ENCODE measurements around the gene GJB1. TPM values are rescaled to one million over a fixed set of nuclear protein-coding genes. Genes with fewer than 3 reads are reported as not detected.
"Not testable (repeated sequence)": the region's sequence is repeated elsewhere in the genome, so short reads cannot be mapped to it uniquely, and the experiment has no call there.

The GJB1 gene
- not detected for total RNA-seq
- long read RNA-seq, result 0 reads

- intact Hi-C loops (cut with DNase I), result no loop called here
- ATAC-seq (ENCODE audit: poor library complexity) (no peak), DNase-seq (no peak)
Observed at GRCh38 chrX:71222929-71223328, at the start of gene GJB1. Gene GJB1 (plus strand): TSS chrX:71223224. CDS start chrX:71223708, 484 bp downstream.

GRCh38 chrX:71173440-71173839, 49.6 kb upstream of the GJB1 start:
- intact Hi-C loops (cut with DNase I), result loop anchor here (10.0 kb wide), 1 partner anchor 199 kb away; no protein-coding TSS in a partner anchor
- ATAC-seq (ENCODE audit: poor library complexity) (no peak), DNase-seq (no peak)

DNA sequence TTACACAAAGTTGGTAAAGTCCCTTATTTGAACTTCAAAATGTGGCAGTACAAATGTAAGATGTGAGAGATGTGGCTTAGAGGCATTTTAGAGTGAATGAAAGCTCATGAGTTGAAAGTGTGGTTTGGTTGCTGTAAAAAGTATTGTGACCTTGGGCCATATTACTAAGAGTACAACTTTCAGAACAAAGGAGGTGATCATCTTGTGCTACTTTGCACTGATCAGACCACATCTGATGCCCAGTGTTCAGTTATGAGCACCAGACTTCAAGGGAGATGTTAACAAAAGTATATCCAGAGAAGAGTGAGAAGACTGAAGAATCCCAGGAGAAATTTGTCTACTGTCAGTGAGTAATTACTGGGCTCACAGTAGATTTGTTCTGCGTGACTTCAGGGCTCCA, 48.2 kb upstream of the GJB1 start:
- no peak for ATAC-seq (ENCODE audit: poor library complexity)
- intact Hi-C loops (cut with DNase I), result loop anchor here (10.0 kb wide), 1 partner anchor 200 kb away; no protein-coding TSS in a partner anchor

DNA sequence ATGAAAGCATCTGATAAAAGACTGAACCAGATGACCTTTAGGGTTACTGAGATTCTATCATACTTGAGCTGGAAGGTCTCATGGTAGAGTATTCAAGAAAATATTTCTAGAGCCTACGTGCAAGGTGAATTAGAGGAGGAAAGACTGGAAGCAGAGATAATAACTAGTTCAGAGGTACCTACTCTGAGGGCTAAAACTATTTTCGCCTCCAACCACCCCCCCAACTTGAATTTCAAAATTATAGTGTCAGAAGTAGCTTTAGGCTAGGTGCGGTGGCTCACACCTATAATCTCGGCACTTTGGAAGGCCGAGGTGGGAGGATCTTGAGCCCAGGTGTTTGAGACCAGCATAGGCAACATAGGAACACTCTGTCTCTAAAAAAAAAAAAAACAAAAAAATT, 47.5 kb upstream of the GJB1 start:
- intact Hi-C loops (cut with DNase I), result loop anchor here (10.0 kb wide), 1 partner anchor 201 kb away; no protein-coding TSS in a partner anchor
- DNase-seq, result no peak
- no peak for ATAC-seq (ENCODE audit: poor library complexity)

More for the DNA sequence above, 48.2 kb upstream of the GJB1 start:
- no peak for DNase-seq

DNA sequence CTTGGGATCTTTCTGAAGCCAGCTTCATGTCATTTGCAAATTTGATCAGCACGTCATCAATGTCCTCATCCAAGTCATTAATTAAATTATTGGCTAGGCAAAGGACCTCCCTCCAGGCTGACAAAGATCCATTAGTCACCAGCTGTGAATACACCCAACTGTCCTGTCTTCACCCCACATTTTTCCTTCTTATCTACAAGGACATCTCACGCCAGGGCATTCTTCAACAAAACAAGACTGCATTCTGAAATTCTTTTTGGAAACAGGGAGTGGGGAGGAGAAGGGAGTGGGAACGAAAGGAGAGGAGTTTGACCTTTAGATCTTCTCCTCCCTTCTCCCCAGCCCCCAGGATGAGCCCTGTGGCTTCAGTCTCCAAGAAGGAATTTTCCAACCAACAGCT, 45.7 kb upstream of the GJB1 start:
- DNase-seq (no peak), ATAC-seq (ENCODE audit: poor library complexity) (no peak)
- intact Hi-C loops (cut with DNase I), result loop anchor here (10.0 kb wide), 1 partner anchor 203 kb away; no protein-coding TSS in a partner anchor

- DNase-seq, result peak; percentile 43
- intact Hi-C loops (cut with DNase I), result loop anchor here (10.0 kb wide), 1 partner anchor 204 kb away; no protein-coding TSS in a partner anchor
- peak; percentile 48 for ATAC-seq (ENCODE audit: poor library complexity)
Observed at GRCh38 chrX:71178908-71179307, 44.1 kb upstream of the GJB1 start.

DNA sequence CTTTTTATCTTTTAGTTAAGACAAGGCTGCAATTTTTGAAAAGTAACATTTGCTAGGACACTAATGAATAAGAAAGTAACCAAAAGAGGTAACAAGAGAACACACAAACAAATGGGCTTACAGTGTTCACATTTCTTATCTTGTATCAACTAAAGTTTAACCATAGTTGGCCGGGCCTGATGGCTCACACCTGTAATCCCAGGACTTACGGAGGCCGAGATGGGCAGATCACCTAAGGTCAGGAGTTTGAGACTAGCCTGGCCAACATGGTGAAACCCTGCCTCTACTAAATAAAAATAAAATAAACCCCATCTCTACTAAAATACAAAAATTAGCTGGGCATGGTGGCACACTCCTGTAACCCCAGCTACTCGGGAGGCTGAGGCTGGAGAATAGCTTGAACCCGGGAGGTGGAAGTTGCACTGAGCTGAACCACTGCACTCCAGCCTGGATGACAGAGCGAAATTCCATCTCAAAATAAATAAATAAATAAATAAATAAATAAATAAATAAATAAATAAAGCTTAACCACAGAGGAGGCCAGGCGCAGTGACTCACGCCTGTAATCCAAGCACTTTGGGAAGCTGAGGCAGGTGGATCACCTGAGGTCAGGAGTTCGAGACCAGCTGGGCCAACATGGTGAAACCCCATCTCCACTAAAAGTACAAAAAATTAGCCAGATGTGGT, 42.3 kb upstream of the GJB1 start:
- intact Hi-C loops (cut with DNase I); ATAC-seq (ENCODE audit: poor library complexity); DNase-seq: not testable (repeated sequence)

DNA sequence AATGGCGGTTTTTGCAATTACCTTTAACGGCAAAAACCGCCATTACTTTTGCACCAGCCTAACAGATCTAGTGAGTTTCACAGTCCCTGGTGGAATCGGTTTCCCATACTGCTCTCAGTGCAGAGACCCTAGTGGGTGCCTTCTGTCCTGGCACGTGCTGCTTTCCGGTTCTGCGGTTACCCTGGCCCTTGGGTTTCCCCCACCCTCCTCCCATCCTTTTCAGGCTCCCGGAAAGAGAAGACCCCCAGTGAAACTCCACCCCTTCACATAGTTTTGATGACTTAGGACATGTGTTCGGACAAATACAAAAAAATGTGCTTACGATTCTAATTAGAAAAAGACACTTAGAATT, 41.5 kb upstream of the GJB1 start:
- intact Hi-C loops (cut with DNase I), result no loop called here
- peak; percentile 12 for ATAC-seq (ENCODE audit: poor library complexity)
- no peak for DNase-seq

DNA sequence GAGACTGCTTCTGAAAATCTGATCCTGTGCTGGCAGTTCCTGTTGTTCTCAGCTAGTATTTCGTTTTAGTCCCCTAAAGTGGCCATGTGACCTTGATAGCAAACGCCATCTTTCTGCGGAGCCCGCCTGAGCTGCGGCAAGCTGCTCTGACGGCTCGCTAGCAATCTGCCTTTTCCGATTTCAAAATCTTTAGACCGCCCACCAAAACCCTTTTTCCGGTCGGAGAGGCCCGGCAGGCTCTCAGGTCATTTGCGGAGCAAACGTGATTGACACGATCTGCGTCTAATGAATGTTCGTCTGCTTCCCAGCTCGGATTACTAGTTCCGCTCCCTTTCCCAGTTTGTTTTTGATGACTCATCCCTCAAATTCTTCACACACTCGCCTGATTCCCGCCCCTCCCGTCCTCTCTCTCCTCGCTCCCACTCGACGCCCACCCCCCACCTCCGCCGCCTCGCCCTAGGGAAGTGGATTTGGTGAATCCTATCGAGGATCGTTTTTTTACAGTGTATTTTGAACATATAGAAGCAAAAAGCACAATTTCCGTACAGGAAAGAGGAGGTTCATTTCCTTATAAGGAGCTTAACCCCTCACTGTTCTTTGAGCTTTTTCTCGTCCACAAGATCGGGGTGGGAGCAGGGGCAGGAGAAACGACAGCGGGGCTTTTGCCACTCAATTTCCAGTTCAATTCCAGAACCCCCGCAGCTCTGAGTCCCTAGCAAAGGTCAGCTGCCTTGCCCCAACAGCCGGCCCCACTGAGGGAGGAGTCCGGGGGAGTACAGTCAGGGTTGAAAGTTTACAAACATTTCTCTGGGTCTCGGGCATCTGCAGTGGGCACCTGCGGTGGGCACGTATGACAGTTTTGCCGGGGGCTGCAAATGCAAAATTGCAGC, 40.9 kb upstream of the GJB1 start:
- ATAC-seq (ENCODE audit: poor library complexity), result peak; percentile 94
- intact Hi-C loops (cut with DNase I), result no loop called here
- peak; percentile 86 for DNase-seq

DNA sequence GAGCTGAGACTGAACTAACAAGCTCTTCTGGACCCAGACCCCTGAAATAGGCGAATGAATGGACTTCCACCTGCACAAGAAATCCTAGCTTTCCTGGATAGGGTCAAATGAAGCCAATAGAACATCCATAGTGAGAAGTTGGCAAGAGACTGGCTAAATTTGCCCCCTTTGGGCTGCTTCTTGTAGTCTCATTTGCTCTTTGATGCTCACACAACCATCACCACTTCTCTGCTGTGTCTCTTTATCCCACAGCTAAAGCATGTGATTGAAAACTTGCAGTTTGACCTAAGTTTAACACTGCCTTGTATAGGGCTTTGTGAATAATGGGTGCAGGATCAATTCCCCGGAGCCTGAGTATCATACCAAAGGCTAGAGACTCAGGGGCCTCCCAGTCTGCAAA, 40.2 kb upstream of the GJB1 start:
- no peak for DNase-seq
- intact Hi-C loops (cut with DNase I), result no loop called here
- ATAC-seq (ENCODE audit: poor library complexity), result no peak

DNA sequence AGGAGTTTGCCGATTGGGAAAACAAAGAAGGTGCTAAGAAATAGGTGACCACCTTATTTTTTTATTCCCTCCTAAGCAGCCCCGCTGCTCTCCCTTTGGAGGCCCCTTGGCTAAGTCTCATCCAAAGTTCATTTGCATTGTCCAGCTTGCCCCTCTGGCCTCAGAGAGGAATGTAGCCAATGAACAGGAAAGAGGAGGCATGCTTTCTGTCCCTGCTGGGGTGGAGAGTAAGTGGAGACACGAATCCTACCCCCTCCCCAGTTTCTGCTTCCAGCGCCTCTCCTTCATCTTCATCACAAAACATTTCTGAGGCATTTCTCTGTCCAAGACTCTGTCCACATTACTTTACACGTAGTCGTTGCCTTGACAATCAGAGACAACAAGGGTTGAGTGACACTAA, 39.7 kb upstream of the GJB1 start:
- ATAC-seq (ENCODE audit: poor library complexity) (no peak), DNase-seq (no peak)
- intact Hi-C loops (cut with DNase I), result no loop called here

- intact Hi-C loops (cut with DNase I), result no loop called here
- DNase-seq, result no peak
Observed at GRCh38 chrX:71184092-71184491, 38.9 kb upstream of the GJB1 start.

GRCh38 chrX:71184803-71185495, 38.1 kb upstream of the GJB1 start:
- intact Hi-C loops (cut with DNase I), result no loop called here
- DNase-seq (no peak), ATAC-seq (ENCODE audit: poor library complexity) (no peak)

More at GRCh38 chrX:71184092-71184491, 38.9 kb upstream of the GJB1 start:
- no peak for ATAC-seq (ENCODE audit: poor library complexity)

DNA sequence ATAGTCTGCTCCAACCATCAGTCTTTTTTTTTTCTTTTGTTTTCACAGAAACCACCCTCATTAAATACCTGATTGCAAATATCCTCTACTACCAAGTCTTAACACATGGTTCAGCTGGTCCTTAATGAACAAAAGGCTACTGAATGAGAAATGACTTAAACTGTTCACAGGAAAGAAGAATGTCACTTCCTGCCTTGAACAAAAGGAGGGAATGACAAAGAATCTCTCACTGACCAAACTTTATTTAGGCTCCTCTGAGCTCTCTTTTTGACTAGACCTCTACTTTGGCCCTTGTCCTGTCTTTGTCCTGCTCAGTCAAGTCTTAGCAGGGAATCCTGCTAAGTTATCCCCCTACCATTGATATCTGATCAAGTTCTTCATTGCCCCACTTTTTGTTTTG, 31.8 kb upstream of the GJB1 start:
- no peak for ATAC-seq (ENCODE audit: poor library complexity)
- DNase-seq, result no peak

DNA sequence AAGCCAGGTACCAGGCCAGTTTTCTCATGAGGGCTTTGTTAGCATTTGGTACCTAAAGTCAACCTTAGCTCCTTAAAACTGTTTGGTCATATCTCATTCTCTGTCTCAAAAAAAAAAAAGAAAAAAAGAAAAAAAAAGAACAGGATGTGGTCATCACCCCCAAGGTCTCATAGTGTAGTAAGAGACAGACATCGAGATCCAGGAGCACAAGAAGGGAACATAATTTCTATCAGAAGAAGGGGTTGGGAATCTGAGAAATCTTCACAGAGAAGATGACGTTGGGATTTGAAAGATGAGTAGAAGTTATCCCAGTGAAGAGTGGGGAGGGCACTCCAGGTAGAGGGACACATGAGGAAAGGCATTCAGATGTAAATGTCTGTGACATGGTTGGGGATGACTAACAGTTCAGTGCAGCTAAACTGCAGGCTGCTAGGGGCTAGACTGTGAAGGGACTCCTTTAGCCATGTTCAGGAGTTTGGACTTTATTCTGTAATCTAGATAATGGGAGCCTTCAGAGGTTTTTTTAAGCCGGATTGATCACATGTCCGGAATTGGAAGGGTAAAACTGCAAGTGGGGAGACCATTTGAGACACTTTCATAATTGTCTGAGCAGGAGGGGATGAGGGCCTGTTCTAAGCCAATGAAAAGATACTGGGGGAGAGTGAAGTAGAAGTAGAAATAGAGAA, 26.9 kb upstream of the GJB1 start:
- DNase-seq, result no peak
- ATAC-seq (ENCODE audit: poor library complexity), result no peak
- intact Hi-C loops (cut with DNase I), result no loop called here

More for the DNA sequence above, 31.8 kb upstream of the GJB1 start:
- intact Hi-C loops (cut with DNase I), result no loop called here

DNA sequence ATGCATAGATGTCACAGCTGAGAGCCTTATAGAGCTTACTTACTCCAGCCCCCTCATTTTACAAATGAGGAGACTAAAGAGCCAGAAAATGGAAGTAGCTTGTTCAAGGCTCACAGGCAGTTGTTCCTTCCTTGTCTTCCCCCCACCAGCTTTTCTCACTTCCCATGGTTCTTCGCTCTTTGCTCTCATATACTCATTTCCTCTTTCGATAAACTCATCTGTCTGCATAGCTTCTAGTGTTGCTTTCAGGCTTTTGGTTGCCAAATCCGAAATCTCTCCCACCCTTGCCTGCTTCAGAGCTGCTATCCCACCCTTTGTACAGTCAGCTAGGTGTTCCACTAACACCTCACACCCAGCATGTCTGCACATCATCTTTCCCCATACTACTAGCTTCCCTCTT, 25.0 kb upstream of the GJB1 start:
- no peak for DNase-seq
- intact Hi-C loops (cut with DNase I), result no loop called here
- no peak for ATAC-seq (ENCODE audit: poor library complexity)

GRCh38 chrX:71199252-71200008, 23.6 kb upstream of the GJB1 start:
- no peak for ATAC-seq (ENCODE audit: poor library complexity)
- intact Hi-C loops (cut with DNase I), result no loop called here

DNA sequence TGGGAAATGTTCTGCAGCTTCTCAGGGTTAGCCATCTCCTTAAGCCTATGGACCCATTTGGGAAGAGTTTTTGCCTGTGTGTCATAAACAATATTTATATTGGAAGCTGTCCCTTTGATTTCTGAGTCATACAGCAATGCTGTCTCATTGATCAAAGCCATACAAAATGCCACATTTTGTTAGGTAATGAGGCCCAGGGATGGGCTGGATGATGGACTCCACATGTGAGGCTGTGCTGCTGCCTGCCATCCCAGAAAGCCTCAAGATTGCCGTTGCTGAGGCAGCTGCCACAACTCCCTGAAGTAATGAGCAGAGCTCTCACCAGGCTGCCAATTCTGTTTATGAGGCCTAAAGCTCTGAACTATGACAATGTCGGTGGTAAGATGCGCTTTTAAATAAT, 12.2 kb upstream of the GJB1 start:
- no peak for ATAC-seq (ENCODE audit: poor library complexity)
- DNase-seq, result no peak
- intact Hi-C loops (cut with DNase I), result no loop called here

More at GRCh38 chrX:71199252-71200008, 23.6 kb upstream of the GJB1 start:
- no peak for DNase-seq

All from Right ventricle myocardium superior (tissue), 1 donor.